H1 (cell line): ENCODE results near the gene GRK3.

Source experiments
- MAFK ChIP-seq: IDR thresholded peaks from 2 replicates; pipeline ENCODE4 v1.6.1; 2012; ENCODE audit warnings: low read depth, mild to moderate bottlenecking, improper control_type of control experiment, low read length
- RBBP5 ChIP-seq: IDR thresholded peaks from 2 replicates; pipeline ENCODE4 v1.7.1; 2012; ENCODE audit warnings: low read depth, mild to moderate bottlenecking, inconsistent platforms, low read length, moderate library complexity, borderline replicate concordance
- TF ChIP-seq, protein P1 (sequence below), 3 experiments: IDR thresholded peaks; 1 replicate in 2 of 3; 2 replicates in 1 of 3; pipeline versions ENCODE4 v1.5.1 to v1.6.1; 2011; ENCODE audit warnings: low read length in 3 of 3, mild to moderate bottlenecking in 3 of 3, inconsistent platforms in 2 of 3, low read depth in 1 of 3, moderate library complexity in 1 of 3; ENCODE audit not compliant: insufficient read depth in 1 of 3; ENCODE audit errors: control extremely low read depth in 1 of 3
- TF ChIP-seq, protein P2 (sequence below): fragments of 300-600 bp; sonication (generic); IDR thresholded peaks from 2 replicates; pipeline ENCODE4 v1.7.1; 2012; ENCODE audit warnings: low read length, moderate library complexity, mild to moderate bottlenecking, inconsistent platforms; ENCODE audit not compliant: insufficient replicate concordance

DNA sequence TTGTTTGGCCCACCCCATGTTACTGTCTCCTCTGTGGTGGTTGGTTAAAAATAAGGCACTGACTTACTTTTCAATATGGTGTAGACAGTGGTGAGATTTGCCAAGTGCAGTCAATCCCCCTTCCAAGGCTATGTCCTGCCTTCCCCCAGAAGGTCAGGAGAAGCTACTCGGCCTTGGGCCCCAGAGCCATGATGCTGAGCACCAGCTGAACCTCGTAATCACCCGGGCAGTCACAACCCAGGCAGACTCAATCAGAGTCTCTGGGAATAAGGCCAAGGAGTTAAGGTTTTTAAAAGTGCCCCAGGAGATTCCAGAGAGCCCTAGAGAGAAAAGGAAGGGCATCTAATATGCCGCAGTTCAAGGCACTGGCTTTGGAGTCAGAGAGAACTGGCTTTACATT is 201.3 kb downstream of the GRK3 start:
- TF ChIP-seq MAFK (no peak), RBBP5 (no peak)
- TF ChIP-seq, protein P1, sequence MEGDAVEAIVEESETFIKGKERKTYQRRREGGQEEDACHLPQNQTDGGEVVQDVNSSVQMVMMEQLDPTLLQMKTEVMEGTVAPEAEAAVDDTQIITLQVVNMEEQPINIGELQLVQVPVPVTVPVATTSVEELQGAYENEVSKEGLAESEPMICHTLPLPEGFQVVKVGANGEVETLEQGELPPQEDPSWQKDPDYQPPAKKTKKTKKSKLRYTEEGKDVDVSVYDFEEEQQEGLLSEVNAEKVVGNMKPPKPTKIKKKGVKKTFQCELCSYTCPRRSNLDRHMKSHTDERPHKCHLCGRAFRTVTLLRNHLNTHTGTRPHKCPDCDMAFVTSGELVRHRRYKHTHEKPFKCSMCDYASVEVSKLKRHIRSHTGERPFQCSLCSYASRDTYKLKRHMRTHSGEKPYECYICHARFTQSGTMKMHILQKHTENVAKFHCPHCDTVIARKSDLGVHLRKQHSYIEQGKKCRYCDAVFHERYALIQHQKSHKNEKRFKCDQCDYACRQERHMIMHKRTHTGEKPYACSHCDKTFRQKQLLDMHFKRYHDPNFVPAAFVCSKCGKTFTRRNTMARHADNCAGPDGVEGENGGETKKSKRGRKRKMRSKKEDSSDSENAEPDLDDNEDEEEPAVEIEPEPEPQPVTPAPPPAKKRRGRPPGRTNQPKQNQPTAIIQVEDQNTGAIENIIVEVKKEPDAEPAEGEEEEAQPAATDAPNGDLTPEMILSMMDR (IDR thresholded peaks at IDR 0.05; ENCODE audit: control extremely low read depth in 1 of 3, insufficient read depth in 1 of 3, low read depth in 1 of 3, low read length in 3 of 3) = no peak
- TF ChIP-seq, protein P2, sequence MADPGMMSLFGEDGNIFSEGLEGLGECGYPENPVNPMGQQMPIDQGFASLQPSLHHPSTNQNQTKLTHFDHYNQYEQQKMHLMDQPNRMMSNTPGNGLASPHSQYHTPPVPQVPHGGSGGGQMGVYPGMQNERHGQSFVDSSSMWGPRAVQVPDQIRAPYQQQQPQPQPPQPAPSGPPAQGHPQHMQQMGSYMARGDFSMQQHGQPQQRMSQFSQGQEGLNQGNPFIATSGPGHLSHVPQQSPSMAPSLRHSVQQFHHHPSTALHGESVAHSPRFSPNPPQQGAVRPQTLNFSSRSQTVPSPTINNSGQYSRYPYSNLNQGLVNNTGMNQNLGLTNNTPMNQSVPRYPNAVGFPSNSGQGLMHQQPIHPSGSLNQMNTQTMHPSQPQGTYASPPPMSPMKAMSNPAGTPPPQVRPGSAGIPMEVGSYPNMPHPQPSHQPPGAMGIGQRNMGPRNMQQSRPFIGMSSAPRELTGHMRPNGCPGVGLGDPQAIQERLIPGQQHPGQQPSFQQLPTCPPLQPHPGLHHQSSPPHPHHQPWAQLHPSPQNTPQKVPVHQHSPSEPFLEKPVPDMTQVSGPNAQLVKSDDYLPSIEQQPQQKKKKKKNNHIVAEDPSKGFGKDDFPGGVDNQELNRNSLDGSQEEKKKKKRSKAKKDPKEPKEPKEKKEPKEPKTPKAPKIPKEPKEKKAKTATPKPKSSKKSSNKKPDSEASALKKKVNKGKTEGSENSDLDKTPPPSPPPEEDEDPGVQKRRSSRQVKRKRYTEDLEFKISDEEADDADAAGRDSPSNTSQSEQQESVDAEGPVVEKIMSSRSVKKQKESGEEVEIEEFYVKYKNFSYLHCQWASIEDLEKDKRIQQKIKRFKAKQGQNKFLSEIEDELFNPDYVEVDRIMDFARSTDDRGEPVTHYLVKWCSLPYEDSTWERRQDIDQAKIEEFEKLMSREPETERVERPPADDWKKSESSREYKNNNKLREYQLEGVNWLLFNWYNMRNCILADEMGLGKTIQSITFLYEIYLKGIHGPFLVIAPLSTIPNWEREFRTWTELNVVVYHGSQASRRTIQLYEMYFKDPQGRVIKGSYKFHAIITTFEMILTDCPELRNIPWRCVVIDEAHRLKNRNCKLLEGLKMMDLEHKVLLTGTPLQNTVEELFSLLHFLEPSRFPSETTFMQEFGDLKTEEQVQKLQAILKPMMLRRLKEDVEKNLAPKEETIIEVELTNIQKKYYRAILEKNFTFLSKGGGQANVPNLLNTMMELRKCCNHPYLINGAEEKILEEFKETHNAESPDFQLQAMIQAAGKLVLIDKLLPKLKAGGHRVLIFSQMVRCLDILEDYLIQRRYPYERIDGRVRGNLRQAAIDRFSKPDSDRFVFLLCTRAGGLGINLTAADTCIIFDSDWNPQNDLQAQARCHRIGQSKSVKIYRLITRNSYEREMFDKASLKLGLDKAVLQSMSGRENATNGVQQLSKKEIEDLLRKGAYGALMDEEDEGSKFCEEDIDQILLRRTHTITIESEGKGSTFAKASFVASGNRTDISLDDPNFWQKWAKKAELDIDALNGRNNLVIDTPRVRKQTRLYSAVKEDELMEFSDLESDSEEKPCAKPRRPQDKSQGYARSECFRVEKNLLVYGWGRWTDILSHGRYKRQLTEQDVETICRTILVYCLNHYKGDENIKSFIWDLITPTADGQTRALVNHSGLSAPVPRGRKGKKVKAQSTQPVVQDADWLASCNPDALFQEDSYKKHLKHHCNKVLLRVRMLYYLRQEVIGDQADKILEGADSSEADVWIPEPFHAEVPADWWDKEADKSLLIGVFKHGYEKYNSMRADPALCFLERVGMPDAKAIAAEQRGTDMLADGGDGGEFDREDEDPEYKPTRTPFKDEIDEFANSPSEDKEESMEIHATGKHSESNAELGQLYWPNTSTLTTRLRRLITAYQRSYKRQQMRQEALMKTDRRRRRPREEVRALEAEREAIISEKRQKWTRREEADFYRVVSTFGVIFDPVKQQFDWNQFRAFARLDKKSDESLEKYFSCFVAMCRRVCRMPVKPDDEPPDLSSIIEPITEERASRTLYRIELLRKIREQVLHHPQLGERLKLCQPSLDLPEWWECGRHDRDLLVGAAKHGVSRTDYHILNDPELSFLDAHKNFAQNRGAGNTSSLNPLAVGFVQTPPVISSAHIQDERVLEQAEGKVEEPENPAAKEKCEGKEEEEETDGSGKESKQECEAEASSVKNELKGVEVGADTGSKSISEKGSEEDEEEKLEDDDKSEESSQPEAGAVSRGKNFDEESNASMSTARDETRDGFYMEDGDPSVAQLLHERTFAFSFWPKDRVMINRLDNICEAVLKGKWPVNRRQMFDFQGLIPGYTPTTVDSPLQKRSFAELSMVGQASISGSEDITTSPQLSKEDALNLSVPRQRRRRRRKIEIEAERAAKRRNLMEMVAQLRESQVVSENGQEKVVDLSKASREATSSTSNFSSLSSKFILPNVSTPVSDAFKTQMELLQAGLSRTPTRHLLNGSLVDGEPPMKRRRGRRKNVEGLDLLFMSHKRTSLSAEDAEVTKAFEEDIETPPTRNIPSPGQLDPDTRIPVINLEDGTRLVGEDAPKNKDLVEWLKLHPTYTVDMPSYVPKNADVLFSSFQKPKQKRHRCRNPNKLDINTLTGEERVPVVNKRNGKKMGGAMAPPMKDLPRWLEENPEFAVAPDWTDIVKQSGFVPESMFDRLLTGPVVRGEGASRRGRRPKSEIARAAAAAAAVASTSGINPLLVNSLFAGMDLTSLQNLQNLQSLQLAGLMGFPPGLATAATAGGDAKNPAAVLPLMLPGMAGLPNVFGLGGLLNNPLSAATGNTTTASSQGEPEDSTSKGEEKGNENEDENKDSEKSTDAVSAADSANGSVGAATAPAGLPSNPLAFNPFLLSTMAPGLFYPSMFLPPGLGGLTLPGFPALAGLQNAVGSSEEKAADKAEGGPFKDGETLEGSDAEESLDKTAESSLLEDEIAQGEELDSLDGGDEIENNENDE = no peak
